ENCODE measurements around the gene PLCL1.
"Not testable (repeated sequence)": the region's sequence is repeated elsewhere in the genome, so short reads cannot be mapped to it uniquely, and the experiment has no call there.

Gene PLCL1

DNA sequence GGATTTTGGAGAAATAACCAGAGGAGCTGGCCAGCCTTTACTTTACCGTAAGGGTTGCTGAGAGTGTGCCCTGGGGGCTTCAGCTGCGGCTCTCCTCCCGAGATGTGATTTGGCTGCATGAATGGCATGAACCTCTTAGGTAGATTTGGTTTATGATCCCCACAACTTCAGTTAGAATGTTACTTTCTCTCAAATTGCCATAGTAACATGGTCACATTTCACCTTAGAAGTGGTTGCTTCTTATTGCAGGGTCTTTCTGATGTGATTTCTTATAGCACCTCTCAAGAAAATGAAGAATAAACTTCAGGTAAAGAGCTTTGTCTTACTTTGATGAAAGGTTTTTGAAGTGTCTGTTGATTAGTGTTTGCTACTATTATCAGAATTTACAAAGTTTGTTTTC, 5.6 kb downstream of the PLCL1 start:
- no peak for DNase-seq (ENCODE audit: low spot score)

DNA sequence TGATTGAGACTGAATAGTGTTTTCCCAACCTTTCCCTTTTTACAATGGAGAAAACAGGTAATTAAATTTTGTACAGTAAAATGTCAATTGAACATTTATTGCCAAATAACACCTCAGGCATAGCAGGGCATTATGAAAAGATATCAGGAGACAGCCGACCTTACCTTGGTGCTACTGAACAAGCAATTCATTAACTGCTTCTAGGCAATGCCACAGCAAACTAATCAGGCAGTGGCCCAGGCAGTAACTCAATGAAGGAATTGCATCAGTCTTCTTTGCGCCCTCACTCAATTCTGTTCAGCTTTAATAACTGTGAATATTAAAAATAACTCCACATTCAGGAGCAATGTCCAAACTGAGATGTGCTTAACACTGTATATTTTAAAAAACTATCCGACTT, 6.1 kb downstream of the PLCL1 start:
- DNase-seq (ENCODE audit: low spot score), result no peak

DNA sequence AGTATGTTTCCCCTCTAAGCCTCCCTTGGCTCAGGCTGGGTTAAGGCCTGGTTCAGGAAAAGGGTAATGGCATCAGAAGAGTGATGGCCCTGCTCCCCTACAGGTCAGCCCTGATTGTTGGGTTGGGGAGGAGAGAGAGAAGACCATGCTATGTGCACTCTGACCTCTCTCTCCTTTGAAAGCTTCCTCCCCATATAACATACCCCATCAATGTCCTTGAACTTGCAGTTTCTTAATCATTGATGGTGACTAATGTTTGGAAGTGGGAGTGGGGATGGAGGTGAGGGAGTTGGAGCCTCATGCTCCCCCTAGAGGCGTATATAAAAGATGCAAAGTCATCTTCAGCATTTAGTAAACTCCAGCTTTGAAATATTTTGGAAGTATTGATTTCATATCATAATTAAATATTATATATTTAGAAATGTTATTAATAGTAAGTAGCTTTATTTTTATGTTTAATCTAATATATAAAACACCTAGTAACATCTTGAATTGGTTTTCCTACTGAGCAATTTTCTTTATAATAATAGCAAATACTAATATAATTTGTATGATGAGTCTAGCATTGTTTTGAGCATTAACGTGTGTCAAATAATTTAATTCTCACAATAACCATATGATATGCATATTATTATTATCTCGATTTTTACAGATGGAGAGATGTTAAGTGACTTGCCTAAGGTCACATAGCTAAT, 8.8 kb downstream of the PLCL1 start:
- peak; percentile 42 for DNase-seq (ENCODE audit: low spot score)

DNA sequence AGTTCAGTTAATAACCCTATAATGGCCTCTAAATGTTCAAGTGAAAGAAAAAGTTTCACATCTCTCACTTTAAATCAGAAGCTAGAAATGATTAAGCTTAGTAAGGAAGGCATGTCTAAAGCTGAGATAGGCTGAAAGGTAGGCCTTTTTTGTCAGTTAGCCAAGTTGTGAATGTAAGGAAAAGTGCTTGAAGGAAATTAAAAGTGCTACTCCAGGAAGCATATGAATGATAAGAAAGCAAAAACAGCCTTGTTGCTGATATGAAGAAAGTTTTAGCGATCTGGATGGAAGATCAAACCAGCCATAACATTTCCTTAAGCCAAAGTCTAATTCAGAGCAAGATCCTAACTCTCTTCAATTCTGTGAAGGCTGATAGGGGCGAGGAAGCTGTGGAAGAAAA, 10.1 kb downstream of the PLCL1 start:
- DNase-seq (ENCODE audit: low spot score), result no peak

DNA sequence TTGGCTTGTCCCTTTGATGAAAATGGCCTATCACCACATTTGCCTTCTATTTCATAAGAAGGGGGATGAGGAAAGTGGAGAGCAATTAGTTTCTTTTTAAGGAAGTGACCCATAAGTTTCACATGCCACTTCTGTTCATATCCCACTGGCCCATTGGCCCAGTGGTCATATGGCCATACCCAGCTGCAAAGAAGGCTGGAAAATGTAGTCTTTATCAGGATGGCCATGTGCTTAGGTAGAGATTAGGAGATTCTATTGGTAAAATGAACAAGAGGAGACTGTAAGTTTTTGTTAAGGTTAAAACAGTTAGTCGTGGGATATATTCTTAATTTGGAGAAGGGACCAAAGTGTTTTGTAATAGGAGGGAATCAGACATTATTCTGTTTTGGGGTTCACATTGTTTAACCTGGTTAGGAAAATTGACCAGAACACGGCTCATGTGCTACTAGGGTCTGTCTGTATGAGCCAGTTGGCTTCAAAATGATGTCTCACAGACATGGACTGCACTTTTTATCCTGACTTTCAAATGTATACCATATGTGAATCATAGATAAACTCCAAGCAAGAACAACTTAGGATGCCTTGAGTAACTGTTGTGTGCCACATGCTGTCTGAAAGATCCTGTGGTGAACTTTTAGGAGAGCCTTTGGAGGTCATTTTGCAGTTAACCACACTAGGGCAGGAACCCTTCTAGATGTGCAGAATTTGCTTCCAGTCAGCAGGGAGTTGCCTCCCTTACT, 17.3 kb downstream of the PLCL1 start:
- DNase-seq (ENCODE audit: low spot score), result no peak

DNA sequence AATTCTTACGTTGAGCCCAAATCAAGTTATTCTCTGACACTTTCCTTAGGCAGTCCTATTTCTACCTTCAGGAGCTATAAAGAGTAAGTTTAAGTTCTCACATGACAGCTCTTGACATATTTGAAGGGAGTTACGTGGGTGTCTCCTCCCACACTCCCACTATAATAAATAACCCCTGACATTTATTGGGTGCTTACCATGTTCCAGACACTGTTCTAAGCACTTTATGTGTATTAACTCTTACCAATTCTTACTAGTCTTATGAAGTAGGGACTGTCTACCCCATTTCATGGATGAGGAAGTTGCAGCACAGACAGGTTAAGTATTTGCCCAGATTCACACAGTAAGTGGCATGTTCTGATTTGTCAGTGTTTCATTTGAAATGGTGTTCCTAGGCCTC, 17.9 kb downstream of the PLCL1 start:
- DNase-seq (ENCODE audit: low spot score), result no peak

DNA sequence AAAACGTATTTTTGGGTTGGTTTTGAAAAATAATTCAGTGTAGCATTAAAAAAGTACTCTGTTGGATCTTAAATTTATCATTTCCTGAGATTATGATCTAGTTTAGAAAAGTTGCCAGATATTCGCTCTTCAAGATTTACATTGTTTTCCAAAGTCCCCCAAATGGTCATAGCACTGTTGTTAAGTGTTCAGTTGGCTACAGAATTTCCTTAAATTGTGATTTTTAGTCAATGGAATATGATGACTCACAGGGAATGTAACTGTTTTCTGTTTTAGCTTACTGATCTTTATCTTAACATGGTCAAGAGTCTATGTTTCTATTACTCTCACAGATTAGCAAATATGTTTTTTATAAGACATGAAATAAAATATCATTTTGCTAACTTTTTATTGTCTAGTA, 23.2 kb downstream of the PLCL1 start:
- DNase-seq (ENCODE audit: low spot score), result no peak

DNA sequence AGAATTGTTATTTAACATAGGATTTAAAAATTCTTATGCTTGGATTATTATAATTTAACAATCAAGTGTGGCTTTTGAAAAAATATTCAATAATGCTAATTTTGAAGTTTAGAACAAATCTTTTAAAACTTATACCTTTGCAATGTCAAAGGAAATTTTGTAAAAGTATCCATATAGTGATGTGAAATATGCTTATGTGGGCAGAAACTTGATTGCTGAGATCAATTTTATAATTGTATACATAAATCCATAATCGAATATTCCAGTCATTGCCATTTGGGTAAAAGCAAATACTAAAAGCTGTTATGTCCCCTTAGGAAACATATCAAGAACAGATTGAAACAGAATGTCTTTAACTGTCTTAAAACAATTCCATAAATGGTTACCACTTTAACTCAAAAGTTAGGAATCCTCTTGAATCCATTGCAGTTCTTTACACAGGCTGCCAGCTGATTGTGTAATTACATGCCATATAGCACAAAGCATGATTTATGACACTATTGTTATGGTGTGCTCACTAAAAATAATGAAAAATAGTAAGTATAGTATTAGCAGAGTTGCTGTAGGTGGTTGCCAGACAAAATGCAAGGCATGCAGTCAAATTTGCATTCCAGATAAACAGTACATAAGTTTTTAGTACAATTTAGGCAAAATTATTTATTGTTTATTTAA, 24.2 kb downstream of the PLCL1 start:
- DNase-seq (ENCODE audit: low spot score), result no peak

DNA sequence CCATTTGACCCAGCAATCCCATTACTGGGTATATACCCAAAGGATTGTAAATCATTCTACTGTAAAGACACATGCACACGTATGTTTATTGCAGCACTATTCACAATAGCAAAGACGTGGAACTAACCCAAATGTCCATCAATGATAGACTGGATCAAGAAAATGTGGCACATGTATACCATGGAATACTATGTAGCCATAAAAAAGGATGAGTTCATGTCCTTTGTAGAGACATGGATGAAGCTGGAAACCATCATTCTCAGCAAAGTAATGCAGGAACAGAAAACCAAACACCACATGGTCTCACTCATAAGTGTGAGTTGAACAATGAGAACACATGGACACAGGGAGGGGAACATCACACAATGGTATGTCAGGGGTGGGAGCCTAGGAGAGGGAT, 30.4 kb downstream of the PLCL1 start:
- DNase-seq (ENCODE audit: low spot score), result not testable (repeated sequence)

DNA sequence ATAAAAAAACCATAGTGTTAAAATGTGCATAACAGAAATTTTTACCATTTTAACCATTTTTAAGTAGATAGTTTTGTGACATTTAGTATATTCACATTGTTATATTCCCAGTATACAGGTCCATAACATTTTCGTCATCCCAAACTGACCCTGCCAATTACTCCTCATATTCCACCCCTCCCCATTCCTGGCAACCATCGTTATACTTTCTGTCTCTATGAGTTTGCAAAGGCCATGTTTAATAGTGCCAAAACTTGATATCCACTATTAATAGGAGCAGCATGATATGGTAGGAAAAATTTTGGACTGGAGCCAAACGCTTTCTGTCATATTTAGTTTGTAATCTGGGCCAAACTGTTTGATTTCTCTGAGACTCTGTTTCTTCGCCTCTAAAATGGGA, 30.9 kb downstream of the PLCL1 start:
- no peak for DNase-seq (ENCODE audit: low spot score)

DNA sequence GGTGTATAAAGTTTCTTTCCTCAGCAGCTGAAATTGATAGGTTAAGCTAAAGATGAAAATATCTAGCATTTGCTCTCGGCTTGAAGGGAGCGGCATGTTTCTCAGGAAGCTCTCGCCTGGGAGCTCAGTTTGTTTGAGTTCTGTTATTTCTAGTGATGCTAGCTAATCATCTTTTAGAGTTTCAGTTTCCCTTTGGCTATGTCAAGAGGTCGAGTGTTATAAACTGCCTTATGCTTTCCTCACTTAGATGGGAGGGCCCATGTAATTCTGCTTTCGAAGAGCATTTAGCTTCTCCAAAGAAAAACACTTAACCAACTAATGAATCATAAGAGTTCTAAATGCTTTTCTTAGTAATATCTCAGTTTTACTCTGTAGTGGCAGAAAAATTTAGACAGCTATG, 33.6 kb downstream of the PLCL1 start:
- peak; percentile 62 for DNase-seq (ENCODE audit: low spot score)

DNA sequence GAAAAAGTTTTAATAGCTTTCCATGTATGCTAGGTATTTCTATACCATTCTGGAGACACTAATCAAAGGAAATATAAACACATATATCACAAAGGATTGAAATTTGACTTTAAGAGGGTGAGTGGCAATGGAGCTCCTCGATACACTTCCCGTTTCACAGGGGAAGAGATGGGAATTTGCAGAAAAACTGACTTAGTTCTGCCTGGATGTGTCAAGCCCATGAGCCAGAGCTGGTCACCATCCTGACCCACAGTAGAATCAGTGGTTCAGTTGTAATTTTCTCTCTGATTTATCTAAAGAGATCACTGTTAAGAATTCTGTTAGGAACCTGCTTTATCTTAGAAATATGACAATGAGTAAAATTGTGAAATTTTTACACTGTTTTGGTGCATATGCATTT, 34.2 kb downstream of the PLCL1 start:
- no peak for DNase-seq (ENCODE audit: low spot score)

DNA sequence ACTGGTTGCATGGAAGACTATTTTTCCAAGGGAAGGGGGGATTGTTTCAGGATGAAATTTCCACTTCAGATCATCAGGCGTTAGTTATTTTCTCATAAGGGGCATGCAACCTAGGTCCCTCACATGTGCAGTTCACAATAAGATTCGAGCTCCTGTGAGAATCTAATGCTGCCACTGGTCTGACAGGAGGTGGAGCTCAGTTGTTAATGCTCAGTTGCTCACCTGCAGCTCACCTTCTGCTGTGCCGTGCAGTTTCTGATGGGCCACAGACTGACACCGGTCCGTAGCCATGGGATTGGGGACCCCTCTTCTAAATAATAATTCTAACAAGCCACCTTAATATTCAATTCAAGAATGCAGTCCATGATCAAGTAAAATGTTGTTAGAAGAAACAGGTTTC, 34.9 kb downstream of the PLCL1 start:
- no peak for DNase-seq (ENCODE audit: low spot score)

DNA sequence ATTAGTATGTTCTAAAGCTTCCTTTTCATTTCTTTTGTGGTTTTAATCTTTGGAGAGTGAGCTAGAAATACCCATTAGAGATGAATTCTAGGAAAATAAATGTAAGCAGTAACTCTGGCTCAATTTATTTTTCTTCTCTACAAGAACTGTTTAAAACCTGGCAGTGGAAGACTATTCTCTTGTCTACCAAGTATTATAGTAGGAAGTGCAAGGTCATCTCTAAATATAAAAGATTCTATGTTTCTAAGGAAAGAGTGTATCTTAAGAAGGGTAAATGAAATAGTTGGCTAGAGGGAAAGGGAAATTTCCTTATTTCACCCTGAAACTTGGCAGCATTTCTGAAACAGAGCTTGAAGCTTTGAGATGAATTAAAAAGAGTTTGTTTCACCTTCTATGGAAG, 35.5 kb downstream of the PLCL1 start:
- no peak for DNase-seq (ENCODE audit: low spot score)

DNA sequence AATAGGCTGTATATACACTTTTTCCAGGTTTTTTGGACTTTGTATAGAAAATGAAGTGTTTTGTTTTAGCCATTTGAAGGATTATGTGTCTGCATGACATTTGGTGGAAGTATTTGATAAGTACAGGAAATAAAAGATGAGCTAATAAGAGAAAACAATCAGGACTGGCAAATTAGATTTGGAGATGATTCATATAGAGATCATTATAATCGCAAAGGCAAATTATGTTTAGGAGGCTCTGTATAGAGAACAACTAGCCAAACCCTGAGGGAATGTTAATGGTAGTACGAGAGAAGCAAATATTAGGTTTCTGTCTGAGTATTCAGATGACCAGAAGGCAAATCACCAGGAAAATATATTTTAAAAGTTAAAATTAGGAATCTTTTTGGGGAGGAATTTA, 41.7 kb downstream of the PLCL1 start:
- no peak for DNase-seq (ENCODE audit: low spot score)

DNA sequence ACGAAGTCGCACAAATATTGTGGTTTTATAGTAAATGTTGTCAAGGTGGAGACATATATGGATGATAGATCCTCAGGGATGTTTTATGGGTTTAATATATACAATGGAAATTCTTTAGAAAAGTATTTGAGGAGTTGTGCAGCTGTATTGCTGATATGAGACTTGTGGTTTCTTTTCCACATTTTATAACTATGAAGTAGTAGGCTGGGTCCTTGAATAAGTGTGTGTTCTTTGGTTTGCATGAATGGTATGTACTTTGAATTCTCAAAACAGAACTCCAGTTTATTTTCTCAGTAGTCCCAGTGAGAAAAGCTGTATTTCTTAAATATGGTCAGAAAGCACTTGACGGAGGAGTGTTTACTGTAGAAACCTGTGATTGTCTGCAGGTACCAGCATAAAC, 42.4 kb downstream of the PLCL1 start:
- DNase-seq (ENCODE audit: low spot score), result no peak

DNA sequence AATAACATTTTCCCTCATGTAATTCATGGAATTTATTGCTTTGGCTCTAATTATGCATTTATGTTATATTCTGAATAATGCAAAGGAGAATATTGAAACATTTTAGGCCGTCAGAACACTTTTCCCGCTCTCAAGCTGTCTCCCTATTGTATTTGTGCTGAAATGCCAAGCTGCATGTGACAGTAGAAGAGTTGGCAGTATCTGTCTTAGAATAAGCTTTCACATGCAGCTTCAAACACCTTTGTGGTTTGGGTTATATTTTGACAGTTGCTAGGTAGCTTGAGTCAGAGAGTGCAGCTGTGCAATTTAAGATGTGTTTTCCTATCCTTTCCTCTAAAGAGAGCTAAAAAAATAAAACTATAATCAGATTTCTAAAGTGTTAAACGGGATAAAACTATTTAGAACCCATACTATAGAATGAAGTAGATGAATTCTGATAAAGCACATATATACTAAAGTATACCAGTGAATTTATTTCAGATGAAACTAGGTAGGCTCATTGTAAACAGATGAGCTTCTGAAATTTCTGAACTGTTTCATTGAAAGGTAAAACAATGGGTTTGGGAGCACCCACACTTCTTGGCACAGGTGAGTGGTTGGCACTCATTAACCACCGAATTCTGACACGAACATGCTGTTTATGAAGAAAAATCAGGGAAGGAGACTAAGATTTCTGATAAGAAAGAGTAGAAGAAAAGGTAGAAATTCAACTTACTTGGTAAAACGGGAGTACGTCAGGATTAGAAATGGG, 43.4 kb downstream of the PLCL1 start:
- peak; percentile 58 for DNase-seq (ENCODE audit: low spot score)

DNA sequence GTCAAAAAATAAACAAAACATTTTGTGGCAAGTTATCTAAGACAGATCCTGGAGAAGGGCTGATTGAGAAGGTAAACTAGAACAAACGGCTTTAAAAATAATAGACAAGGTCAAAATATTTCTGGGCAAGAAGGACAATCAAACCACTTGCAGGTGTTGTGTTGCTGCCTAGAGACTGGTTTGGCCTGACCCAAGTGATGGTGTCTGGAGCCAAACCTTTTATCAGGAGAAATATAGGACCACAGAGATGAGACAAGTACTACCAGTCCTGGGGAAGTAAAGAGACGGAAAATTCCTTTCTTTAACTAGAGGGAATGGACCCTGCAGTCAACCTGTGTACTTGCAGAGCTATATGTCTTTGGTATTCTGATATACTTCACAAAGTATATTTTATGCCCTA, 44.2 kb downstream of the PLCL1 start:
- DNase-seq (ENCODE audit: low spot score), result no peak

DNA sequence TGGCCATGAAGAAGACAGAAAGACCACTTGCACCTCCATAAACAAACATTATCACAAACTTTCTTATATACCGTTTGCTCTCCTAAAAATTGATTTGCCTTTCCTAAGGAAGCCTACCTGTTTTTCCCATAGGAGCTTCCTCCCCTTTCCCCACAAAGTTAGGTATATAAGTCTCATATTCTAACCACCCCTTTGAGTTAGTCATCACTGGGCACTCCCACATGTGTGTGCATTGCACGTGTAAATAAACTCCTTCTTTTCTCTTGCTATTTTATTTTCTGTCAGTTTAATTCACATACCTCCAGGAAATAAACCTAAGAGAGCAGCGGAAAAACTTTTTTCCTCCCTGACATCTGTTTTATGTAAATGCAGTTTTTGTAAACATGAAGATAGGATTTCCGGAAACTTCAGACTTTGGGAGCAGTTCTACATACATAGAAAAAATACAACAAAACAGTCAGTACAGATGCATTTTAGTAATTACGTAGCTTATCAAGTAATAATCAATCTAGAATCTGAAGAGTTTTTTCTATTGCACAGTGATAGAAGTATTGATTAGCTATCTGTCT, 46.6 kb downstream of the PLCL1 start:
- DNase-seq (ENCODE audit: low spot score), result no peak

DNA sequence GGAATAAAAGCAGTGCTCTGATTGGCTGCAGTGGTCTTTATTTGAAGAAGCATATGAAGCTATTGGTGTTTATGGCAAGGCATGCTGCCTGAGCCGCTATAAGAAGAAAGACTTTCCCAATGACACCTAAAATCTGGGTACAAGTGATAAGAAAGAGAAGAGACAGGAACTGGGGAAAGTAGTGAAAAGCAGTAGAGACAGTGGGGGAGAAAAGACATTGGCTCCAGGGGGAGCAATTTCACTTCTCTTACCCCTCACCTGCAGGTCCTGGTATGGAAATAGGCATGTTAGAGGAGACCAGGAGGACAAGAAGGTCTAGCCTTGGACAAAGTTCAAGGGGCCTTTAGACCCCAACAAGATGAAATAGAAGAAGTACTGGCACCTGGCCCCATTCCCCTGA, 47.1 kb downstream of the PLCL1 start:
- no peak for DNase-seq (ENCODE audit: low spot score)

DNA sequence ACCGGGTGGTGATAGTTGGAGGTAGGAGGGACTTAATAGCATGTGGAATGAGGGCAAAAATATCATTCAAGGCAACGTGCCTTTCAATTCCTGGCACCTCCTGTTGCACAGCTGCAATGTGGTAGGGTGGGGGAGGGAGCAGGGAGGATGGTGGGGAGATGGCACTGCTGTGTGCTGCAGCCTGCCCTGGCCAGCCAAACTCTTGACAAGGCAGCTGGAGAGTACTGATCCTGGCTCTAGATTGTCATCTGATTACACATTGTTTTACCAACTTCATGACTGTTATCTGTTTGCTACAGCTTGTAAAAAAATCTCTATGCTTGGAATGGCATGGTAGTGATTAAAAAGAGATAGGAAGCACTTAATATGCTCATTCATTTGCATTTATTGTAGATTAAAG, 47.7 kb downstream of the PLCL1 start:
- no peak for DNase-seq (ENCODE audit: low spot score)

DNA sequence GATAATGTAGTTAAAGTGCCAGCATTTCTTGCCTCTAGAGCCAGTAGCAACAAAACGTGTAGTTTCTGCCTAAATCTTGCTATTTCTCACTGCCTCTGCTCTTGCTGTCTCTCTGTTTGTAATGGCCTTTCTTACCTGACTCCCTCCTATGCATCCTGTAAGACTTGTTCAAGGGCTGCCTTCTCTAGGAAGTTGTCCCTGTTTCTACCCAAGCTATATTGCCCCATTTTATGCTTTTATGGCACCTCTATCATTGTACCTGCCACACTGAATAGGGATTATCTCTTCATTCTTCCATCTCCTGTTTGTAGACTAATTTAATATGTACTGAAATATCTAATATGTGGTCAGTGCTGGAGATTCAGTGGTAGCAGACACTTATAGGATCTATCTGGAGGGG, 49.2 kb downstream of the PLCL1 start:
- no peak for DNase-seq (ENCODE audit: low spot score)

Measured in CD4-positive, alpha-beta T cell treated with Interleukin-2 at 100 ng/mL for 4 hours (primary cell).